Keratinocyte (primary cell): ENCODE data around the gene RCBTB2. TPM values are rescaled to one million over a fixed set of nuclear protein-coding genes. Genes with fewer than 3 reads are reported as not detected.

ENCODE experiments used
- DNase-seq: peaks from one replicate; pipeline ENCODE4 v3.0.0-alpha.2; 2011; ENCODE audit warnings: low read depth, missing footprints, low spot score
- FAIRE-seq: peaks from 2 replicates; lab custom pipeline; 2011; peaks lifted over from hg19 to GRCh38; lab: Jason Lieb, UNC
- H2AFZ ChIP-seq: 2 replicates; pipeline ENCODE4 v1.6.0; 2012; ENCODE audit warnings: low read length, control low read depth, inconsistent platforms; ENCODE audit not compliant: control insufficient read depth
- H3K27ac ChIP-seq: 2 replicates; pipeline ENCODE4 v1.5.1; 2011; ENCODE audit warnings: low read length; ENCODE audit not compliant: control insufficient read depth, insufficient read depth
- H3K27me3 ChIP-seq: 3 replicates; pipeline ENCODE4 v1.6.0; 2011; ENCODE audit warnings: low read length; ENCODE audit not compliant: control insufficient read depth, insufficient read depth; ENCODE audit errors: extremely low read depth
- H3K36me3 ChIP-seq, 2 experiments: 2 replicates in 1 of 2; 3 replicates in 1 of 2; pipeline ENCODE4 v1.5.1; 2011; ENCODE audit warnings: low read length in 2 of 2, mild to moderate bottlenecking in 1 of 2; ENCODE audit not compliant: control insufficient read depth in 2 of 2, insufficient read depth in 2 of 2; ENCODE audit errors: extremely low read depth in 1 of 2
- H3K4me1 ChIP-seq: 3 replicates; pipeline ENCODE4 v1.5.1; 2011; ENCODE audit warnings: low read length; ENCODE audit not compliant: control insufficient read depth, insufficient read depth; ENCODE audit errors: extremely low read depth
- H3K4me2 ChIP-seq: 3 replicates; pipeline ENCODE4 v1.6.0; 2011; ENCODE audit warnings: low read depth, low read length; ENCODE audit not compliant: control insufficient read depth, insufficient read depth; ENCODE audit errors: extremely low read depth
- H3K4me3 ChIP-seq, 3 experiments: fragments of 200-600 bp in 1 of 3; sonication (generic) in 1 of 3; 2 replicates in 2 of 3; 3 replicates in 1 of 3; pipeline ENCODE4 v1.5.1; 2011 to 2016; ENCODE audit warnings: low read length in 3 of 3, mild to moderate bottlenecking in 3 of 3, control low read depth in 2 of 3, inconsistent platforms in 1 of 3, low read depth in 1 of 3, mixed read lengths in 1 of 3, mixed run types in 1 of 3, moderate library complexity in 1 of 3; ENCODE audit not compliant: control insufficient read depth in 2 of 3, insufficient read depth in 2 of 3; ENCODE audit errors: extremely low read depth in 1 of 3
- H3K79me2 ChIP-seq: 2 replicates; pipeline ENCODE4 v1.6.0; 2012; ENCODE audit warnings: low read length; ENCODE audit not compliant: control insufficient read depth, insufficient read depth
- H3K9ac ChIP-seq: 3 replicates; pipeline ENCODE4 v1.6.0; 2011; ENCODE audit warnings: low read length; ENCODE audit not compliant: control insufficient read depth, insufficient read depth; ENCODE audit errors: extremely low read depth
- H3K9me1 ChIP-seq: 3 replicates; pipeline ENCODE4 v1.6.0; 2011; ENCODE audit warnings: low read length; ENCODE audit not compliant: control insufficient read depth, insufficient read depth; ENCODE audit errors: extremely low read depth
- H3K9me3 ChIP-seq: 2 replicates; pipeline ENCODE4 v1.5.1; 2012; ENCODE audit warnings: low read depth, low read length; ENCODE audit not compliant: control insufficient read depth
- H4K20me1 ChIP-seq: 3 replicates; pipeline ENCODE4 v1.6.0; 2011; ENCODE audit warnings: low read length; ENCODE audit not compliant: control insufficient read depth, insufficient read depth; ENCODE audit errors: extremely low read depth
- EZH2 ChIP-seq: IDR thresholded peaks from one replicate; pipeline ENCODE4 v1.6.1; 2012; ENCODE audit warnings: inconsistent platforms, mild to moderate bottlenecking, low read length, moderate library complexity
- dilution Hi-C: fragments of 300-500 bp; cut with MboI; formaldehyde crosslinking; loops from one replicate; pipeline ENCODE4 v1.7.0; 2020; ENCODE audit warnings: low sequenced_read_pairs; ENCODE audit not compliant: extremely low pct_ligation_motif_present
- polyA plus RNA-seq, 5 experiments: library from polyadenylated mRNA; depleted of rRNA in 3 of 5; stranded (reverse) in 3 of 5; stranded (forward) in 1 of 5; unstranded in 1 of 5; fragments of >200 nt; gene quantifications; 1 replicate in 1 of 5; 2 replicates in 3 of 5; 3 replicates in 1 of 5; pipeline versions ENCODE4 v1.2.1 to v1.2.3, GENCODE V29; 2011 to 2012; ENCODE audit warnings: missing spikeins in 2 of 5, low read depth in 1 of 5, low replicate concordance in 1 of 5
- TF ChIP-seq, protein P1 (sequence below), 3 experiments: IDR thresholded peaks in 1 of 3; conservative IDR thresholded peaks in 1 of 3; optimal IDR thresholded peaks in 1 of 3; 2 replicates in 2 of 3; 3 replicates in 1 of 3; pipeline versions ENCODE3 to v1.5.1; 2011; ENCODE audit warnings: low read length in 3 of 3, mild to moderate bottlenecking in 3 of 3, moderate library complexity in 2 of 3, control low read depth in 1 of 3, inconsistent platforms in 1 of 3; ENCODE audit not compliant: insufficient read depth in 2 of 3; ENCODE audit errors: extremely low read depth in 1 of 3

Gene RCBTB2
- polyA plus RNA-seq, 1 donor (not counting 4 experiments of a cell fraction or from before 2014, with no cell fraction given), result 5.5 TPM

DNA sequence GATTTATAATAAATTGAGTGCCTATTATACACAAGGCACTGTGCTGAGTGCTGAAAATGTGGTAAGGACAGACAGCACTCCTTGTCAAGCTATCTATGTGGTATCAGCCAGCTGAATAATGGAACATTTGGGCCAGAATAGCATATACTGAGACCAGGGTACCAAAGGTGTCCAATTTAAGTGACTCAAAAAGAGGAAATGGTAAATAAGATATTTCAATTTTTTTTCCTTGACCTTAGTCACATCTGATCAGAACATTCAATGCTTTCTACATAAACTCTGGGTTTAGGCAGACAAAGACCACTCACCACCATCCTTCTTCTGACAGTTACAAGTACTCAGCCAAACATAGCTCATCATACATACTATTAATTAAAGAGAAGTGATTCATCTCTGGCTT lies 43.2 kb downstream of the RCBTB2 start:
- no peak overlapping the region for H3K27ac ChIP-seq

DNA sequence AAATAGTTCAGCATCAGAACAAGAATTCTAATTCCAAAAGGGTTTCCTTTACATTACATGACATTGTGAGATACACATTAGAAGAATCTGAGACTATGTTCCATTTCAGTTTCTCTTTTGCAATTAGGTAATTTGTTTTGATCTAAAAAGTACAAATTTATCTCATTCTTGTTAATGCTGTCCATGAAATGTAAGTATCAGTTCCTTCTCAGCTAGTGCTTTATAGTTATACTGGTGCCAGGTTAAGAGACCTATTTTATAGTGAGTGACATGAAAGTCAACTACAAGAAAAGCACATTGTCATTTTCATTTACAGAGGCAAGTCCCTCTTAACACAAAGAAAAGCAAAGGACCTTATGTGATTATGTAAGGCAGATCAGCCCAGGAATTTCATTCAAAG lies 43.9 kb downstream of the RCBTB2 start:
- no peaks in the 10 kb centered on the region for H3K27me3 ChIP-seq
- no peaks in the 10 kb centered on the region for H3K79me2 ChIP-seq
- TF ChIP-seq, protein P1, sequence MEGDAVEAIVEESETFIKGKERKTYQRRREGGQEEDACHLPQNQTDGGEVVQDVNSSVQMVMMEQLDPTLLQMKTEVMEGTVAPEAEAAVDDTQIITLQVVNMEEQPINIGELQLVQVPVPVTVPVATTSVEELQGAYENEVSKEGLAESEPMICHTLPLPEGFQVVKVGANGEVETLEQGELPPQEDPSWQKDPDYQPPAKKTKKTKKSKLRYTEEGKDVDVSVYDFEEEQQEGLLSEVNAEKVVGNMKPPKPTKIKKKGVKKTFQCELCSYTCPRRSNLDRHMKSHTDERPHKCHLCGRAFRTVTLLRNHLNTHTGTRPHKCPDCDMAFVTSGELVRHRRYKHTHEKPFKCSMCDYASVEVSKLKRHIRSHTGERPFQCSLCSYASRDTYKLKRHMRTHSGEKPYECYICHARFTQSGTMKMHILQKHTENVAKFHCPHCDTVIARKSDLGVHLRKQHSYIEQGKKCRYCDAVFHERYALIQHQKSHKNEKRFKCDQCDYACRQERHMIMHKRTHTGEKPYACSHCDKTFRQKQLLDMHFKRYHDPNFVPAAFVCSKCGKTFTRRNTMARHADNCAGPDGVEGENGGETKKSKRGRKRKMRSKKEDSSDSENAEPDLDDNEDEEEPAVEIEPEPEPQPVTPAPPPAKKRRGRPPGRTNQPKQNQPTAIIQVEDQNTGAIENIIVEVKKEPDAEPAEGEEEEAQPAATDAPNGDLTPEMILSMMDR (optimal IDR thresholded peaks at IDR 0.05 in 1 of 3, IDR thresholded peaks at IDR 0.05 in 1 of 3, conservative IDR thresholded peaks at IDR 0.05 in 1 of 3; ENCODE audit: extremely low read depth in 1 of 3, insufficient read depth in 2 of 3, low read length in 3 of 3), result no peak
- no peak for TF ChIP-seq EZH2
- no peaks in the 10 kb centered on the region for H3K36me3 ChIP-seq
- H3K9me3 ChIP-seq, result no peaks in the 10 kb centered on the region
- FAIRE-seq, result no peak
- H3K4me3 ChIP-seq, result no peak overlapping the region
- dilution Hi-C loops, result no loop called here
- DNase-seq, result no peak
- H2AFZ ChIP-seq, result no peak overlapping the region
- H3K4me1 ChIP-seq, result peaks cover 3% of the 10 kb centered on the region
- H3K9me1 ChIP-seq, result no peaks in the 10 kb centered on the region
- H4K20me1 ChIP-seq, result no peaks in the 10 kb centered on the region
- H3K9ac ChIP-seq, result no peak overlapping the region
- H3K27ac ChIP-seq, result no peak overlapping the region
- no peak overlapping the region for H3K4me2 ChIP-seq

More for the DNA sequence above, 43.2 kb downstream of the RCBTB2 start:
- Histone ChIP-seq H2AFZ (no peak overlapping the region), H3K4me3 (no peak overlapping the region), H3K36me3 (no peaks in the 10 kb centered on the region), H4K20me1 (no peaks in the 10 kb centered on the region), H3K79me2 (no peaks in the 10 kb centered on the region), H3K4me2 (no peak overlapping the region), H3K9me3 (no peaks in the 10 kb centered on the region), H3K4me1 (peaks cover 3% of the 10 kb centered on the region), H3K27me3 (no peaks in the 10 kb centered on the region), H3K9me1 (no peaks in the 10 kb centered on the region), H3K9ac (no peak overlapping the region)
- no peak for DNase-seq
- TF ChIP-seq, protein P1 (optimal IDR thresholded peaks at IDR 0.05 in 1 of 3, IDR thresholded peaks at IDR 0.05 in 1 of 3, conservative IDR thresholded peaks at IDR 0.05 in 1 of 3; ENCODE audit: extremely low read depth in 1 of 3, insufficient read depth in 2 of 3, low read length in 3 of 3), result no peak
- TF ChIP-seq EZH2, result no peak
- FAIRE-seq, result no peak
- dilution Hi-C loops, result no loop called here
